B cell (primary cell): ENCODE results near the gene KPNA2. TPM values are rescaled to one million over a fixed set of nuclear protein-coding genes. Genes with fewer than 3 reads are reported as not detected.

ENCODE experiments used
- ATAC-seq: fragments of 200-7000 bp; cut with Tn5 transposase; one replicate; pipeline ENCODE4 v1.10.0; 2021; ENCODE audit warnings: low read depth, mild to moderate bottlenecking, moderate number of reproducible peaks, moderate library complexity
- CTCF ChIA-PET: fragments of 350-600 bp; sonication (Branson Sonifier 250); formaldehyde crosslinking; loops from one replicate; lab custom pipeline; 2021; ENCODE audit warnings: antibody characterized with exemption, inconsistent platforms; lab: Charles Lee
- POLR2A ChIA-PET: fragments of 350-600 bp; sonication (Branson Sonifier 250); formaldehyde crosslinking; loops from one replicate; lab custom pipeline; 2021; ENCODE audit warnings: antibody characterized with exemption; lab: Charles Lee
- DNase-seq: peaks from one replicate; pipeline ENCODE4 v3.0.0; 2013
- H2AFZ ChIP-seq: 2 replicates; pipeline ENCODE4 v1.6.1; 2012; ENCODE audit warnings: mild to moderate bottlenecking, low read depth, low read length; ENCODE audit not compliant: insufficient read depth, poor library complexity, severe bottlenecking
- H3K27ac ChIP-seq, 2 donors: 1 replicate in 1 of 2; 2 replicates in 1 of 2; pipeline ENCODE4 v1.5.1; 2012 to 2013; ENCODE audit warnings: low read length in 2 of 2, mild to moderate bottlenecking in 2 of 2, moderate library complexity in 1 of 2
- H3K27me3 ChIP-seq, 4 experiments: fragments of 200-600 bp in 1 of 4; sonication (generic) in 1 of 4; replicated peaks in 1 of 4; 1 replicate in 2 of 4; 2 replicates in 2 of 4; pipeline versions ENCODE4 v1.6.1 to v1.7.0; 2013 to 2016; ENCODE audit warnings: low read length in 3 of 4, mild to moderate bottlenecking in 2 of 4, mixed read lengths in 1 of 4, moderate library complexity in 1 of 4; ENCODE audit not compliant: insufficient read depth in 4 of 4, control insufficient read depth in 3 of 4; ENCODE audit errors: control extremely low read depth in 1 of 4
- H3K36me3 ChIP-seq, 2 experiments: replicated peaks in 1 of 2; 1 replicate in 1 of 2; 2 replicates in 1 of 2; pipeline versions ENCODE4 v1.6.1 to v1.7.1; 2013; ENCODE audit warnings: low read length in 1 of 2; ENCODE audit not compliant: insufficient read depth in 2 of 2, control insufficient read depth in 1 of 2; ENCODE audit errors: control extremely low read depth in 1 of 2, extremely low read depth in 1 of 2
- H3K4me1 ChIP-seq, 2 donors: fragments of 200-600 bp in 1 of 2; sonication (generic) in 1 of 2; 1 replicate in 1 of 2; 2 replicates in 1 of 2; pipeline versions ENCODE4 v1.5.1 to v1.6.1; 2013 to 2017; ENCODE audit warnings: low read length in 2 of 2; ENCODE audit not compliant: control insufficient read depth in 2 of 2, insufficient read depth in 2 of 2
- H3K4me2 ChIP-seq: replicated peaks from 2 replicates; pipeline ENCODE3; 2012; ENCODE audit warnings: mild to moderate bottlenecking, low read depth, low read length; ENCODE audit not compliant: poor library complexity, severe bottlenecking
- H3K4me3 ChIP-seq, 5 experiments: fragments of 200-600 bp in 1 of 5; sonication (generic) in 1 of 5; 1 replicate in 3 of 5; 2 replicates in 2 of 5; pipeline versions ENCODE4 v1.5.1 to v1.7.0; 2011 to 2016; ENCODE audit warnings: low read length in 4 of 5, mild to moderate bottlenecking in 4 of 5, low read depth in 2 of 5, control low read depth in 1 of 5, moderate library complexity in 1 of 5; ENCODE audit not compliant: insufficient read depth in 1 of 5; ENCODE audit errors: control extremely low read depth in 1 of 5, extremely low read depth in 1 of 5
- H3K79me2 ChIP-seq: fragments of 200-600 bp; sonication (generic); one replicate; pipeline ENCODE4 v1.6.0; 2016; ENCODE audit warnings: low read length; ENCODE audit not compliant: control insufficient read depth, insufficient read depth
- H3K9ac ChIP-seq: fragments of 200-600 bp; sonication (generic); 2 replicates; pipeline ENCODE4 v1.6.1; 2017; ENCODE audit warnings: mild to moderate bottlenecking, low read length, moderate library complexity
- H3K9me3 ChIP-seq, 3 donors: one replicate each; pipeline versions ENCODE4 v1.6.1 to v1.7.1; 2013; ENCODE audit warnings: low read length in 2 of 3; ENCODE audit not compliant: control insufficient read depth in 2 of 3, insufficient read depth in 1 of 3; ENCODE audit errors: control extremely low read depth in 1 of 3
- H4K20me1 ChIP-seq: 2 replicates; pipeline ENCODE4 v1.6.0; 2012; ENCODE audit warnings: mild to moderate bottlenecking, low read length; ENCODE audit not compliant: insufficient read depth, control insufficient read depth, poor library complexity, severe bottlenecking
- H3K27ac Mint-ChIP-seq: one replicate; pipeline ENCODE4 v1.8.0; 2021; ENCODE audit warnings: mixed read lengths
- H3K27me3 Mint-ChIP-seq: one replicate; pipeline ENCODE4 v1.8.0; 2021; ENCODE audit warnings: mixed read lengths
- H3K4me1 Mint-ChIP-seq: one replicate; pipeline ENCODE4 v1.8.0; 2021; ENCODE audit warnings: mixed read lengths
- H3K4me3 Mint-ChIP-seq: one replicate; pipeline ENCODE4 v1.8.0; 2021; ENCODE audit warnings: mixed read lengths
- H3K9me3 Mint-ChIP-seq: one replicate; pipeline ENCODE4 v1.8.0; 2022; ENCODE audit warnings: mixed read lengths; ENCODE audit not compliant: insufficient read depth
- EZH2 ChIP-seq: IDR thresholded peaks from 2 replicates; pipeline ENCODE4 v1.6.1; 2012; ENCODE audit warnings: borderline replicate concordance, low read depth, mild to moderate bottlenecking, moderate library complexity, low read length; ENCODE audit not compliant: insufficient read depth, poor library complexity, severe bottlenecking
- WGBS: methylation state at CpG from one replicate; pipeline ENCODE4 v1.1.5; 2013; ENCODE audit warnings: missing lambda C conversion rate; ENCODE audit not compliant: insufficient coverage; 5-methylcytosine and 5-hydroxymethylcytosine counted together
- intact Hi-C: fragments of 100-400 bp; cut with micrococcal nuclease; formaldehyde crosslinking; loops from one replicate; pipeline ENCODE4 v1.10.0; 2022
- polyA plus RNA-seq: library from polyadenylated mRNA; depleted of rRNA; stranded (reverse); fragments of >200 nt; gene quantifications from 2 replicates; pipeline ENCODE4 v1.2.3, GENCODE V29; 2012
- total RNA-seq, 2 donors: library from RNA; stranded (reverse); fragments of 120-200 nt in 1 of 2; gene quantifications; 1 replicate in 1 of 2; 2 replicates in 1 of 2; pipeline versions ENCODE4 v1.2.3 to v1.2.4, GENCODE V29; 2013 to 2022
- TF ChIP-seq, protein P1 (sequence below): fragments of 200-600 bp; IDR thresholded peaks from one replicate; pipeline ENCODE4 v1.8.0; 2022; ENCODE audit warnings: antibody characterized with exemption, mild to moderate bottlenecking

The KPNA2 gene
- total and polyA plus RNA-seq, 2 donors (not counting 1 experiment from before 2014, with no cell fraction given), result 20.0 to 25.2 TPM

DNA sequence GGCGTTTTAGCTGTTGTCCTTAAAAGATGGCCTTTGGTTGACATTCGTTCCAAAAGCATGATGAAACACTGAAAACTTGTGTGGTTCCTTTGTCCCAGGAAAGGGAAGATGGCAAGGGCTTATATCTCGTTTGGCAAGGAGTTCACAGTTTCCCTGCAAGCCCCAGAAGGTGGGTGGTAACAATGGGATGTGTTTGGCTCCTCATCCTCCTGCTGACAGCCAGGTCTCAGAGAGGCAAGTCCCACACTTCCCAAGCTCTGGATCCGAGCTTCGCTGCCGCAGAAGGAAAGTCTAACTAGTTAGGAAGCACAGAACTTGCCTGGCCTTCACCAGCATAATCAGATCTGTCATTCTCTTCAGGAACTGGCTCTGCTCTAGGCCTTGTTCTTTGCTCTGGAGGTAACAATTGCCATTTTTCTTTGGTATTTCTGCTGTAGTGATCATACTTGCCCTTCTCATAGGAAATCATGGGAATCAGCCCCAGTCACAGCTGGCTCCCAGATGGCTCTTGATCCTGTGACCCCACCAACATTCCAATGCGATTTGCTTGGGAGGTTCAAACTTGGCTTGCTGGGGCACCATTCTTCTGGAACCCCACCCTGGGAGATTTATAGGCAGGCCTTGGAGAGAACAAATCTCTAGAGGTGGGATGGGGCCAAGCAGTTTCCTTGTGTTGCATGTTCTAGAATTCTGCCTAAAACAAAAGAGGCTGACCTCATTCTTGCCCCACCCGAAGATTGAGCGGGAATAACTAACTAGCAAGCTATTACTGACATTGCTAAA, 17.9 kb downstream of the KPNA2 start:
- Mint-ChIP-seq H3K27ac (no peak overlapping the region), H3K9me3 (no peaks in the 10 kb centered on the region), H3K4me1 (no peaks in the 10 kb centered on the region), H3K27me3 (no peaks in the 10 kb centered on the region), H3K4me3 (no peak overlapping the region)
- TF ChIP-seq, protein P1, sequence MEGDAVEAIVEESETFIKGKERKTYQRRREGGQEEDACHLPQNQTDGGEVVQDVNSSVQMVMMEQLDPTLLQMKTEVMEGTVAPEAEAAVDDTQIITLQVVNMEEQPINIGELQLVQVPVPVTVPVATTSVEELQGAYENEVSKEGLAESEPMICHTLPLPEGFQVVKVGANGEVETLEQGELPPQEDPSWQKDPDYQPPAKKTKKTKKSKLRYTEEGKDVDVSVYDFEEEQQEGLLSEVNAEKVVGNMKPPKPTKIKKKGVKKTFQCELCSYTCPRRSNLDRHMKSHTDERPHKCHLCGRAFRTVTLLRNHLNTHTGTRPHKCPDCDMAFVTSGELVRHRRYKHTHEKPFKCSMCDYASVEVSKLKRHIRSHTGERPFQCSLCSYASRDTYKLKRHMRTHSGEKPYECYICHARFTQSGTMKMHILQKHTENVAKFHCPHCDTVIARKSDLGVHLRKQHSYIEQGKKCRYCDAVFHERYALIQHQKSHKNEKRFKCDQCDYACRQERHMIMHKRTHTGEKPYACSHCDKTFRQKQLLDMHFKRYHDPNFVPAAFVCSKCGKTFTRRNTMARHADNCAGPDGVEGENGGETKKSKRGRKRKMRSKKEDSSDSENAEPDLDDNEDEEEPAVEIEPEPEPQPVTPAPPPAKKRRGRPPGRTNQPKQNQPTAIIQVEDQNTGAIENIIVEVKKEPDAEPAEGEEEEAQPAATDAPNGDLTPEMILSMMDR, result no peak
- no peak for TF ChIP-seq EZH2
- H3K79me2 ChIP-seq, result no peaks in the 10 kb centered on the region
- intact Hi-C loops, result no loop called here
- ChIA-PET POLR2A (no interaction called here), CTCF (interaction anchor here (0.6 kb wide), 1 partner anchor 386 kb away, joined by 3 read pairs; no protein-coding TSS in a partner anchor)
- H3K27me3 ChIP-seq, result no peaks in the 10 kb centered on the region
- H3K9ac ChIP-seq, result no peak overlapping the region
- H3K36me3 ChIP-seq, result no peaks in the 10 kb centered on the region
- no peaks in the 10 kb centered on the region for H4K20me1 ChIP-seq
- DNase-seq (no peak), ATAC-seq (no peak)
- WGBS, result 84% methylated on average over 6 of the region's 9 CpGs
- H3K4me1 ChIP-seq, result no peaks in the 10 kb centered on the region
- H3K27ac ChIP-seq, result no peak overlapping the region
- H3K4me2 ChIP-seq, result no peak overlapping the region
- H3K9me3 ChIP-seq, result no peaks in the 10 kb centered on the region
- no peak overlapping the region for H3K4me3 ChIP-seq
- no peak overlapping the region for H2AFZ ChIP-seq

- Histone ChIP-seq H3K79me2 (no peaks in the 10 kb centered on the region), H3K36me3 (no peaks in the 10 kb centered on the region), H3K4me3 (no peak overlapping the region), H2AFZ (no peak overlapping the region), H3K9ac (no peak overlapping the region), H4K20me1 (no peaks in the 10 kb centered on the region), H3K27me3 (no peaks in the 10 kb centered on the region), H3K9me3 (no peaks in the 10 kb centered on the region), H3K4me1 (no peaks in the 10 kb centered on the region), H3K4me2 (no peak overlapping the region), H3K27ac (no peak overlapping the region)
- CTCF ChIA-PET, result no interaction called here
- Mint-ChIP-seq H3K27ac (no peak overlapping the region), H3K4me1 (no peaks in the 10 kb centered on the region), H3K27me3 (no peaks in the 10 kb centered on the region), H3K4me3 (no peak overlapping the region), H3K9me3 (no peaks in the 10 kb centered on the region)
- no peak for TF ChIP-seq EZH2
- TF ChIP-seq, protein P1, result no peak
- 66% methylated on average over 5 of the region's 11 CpGs for WGBS
- intact Hi-C loops, result no loop called here
- DNase-seq, result no peak
- ATAC-seq, result no peak
- POLR2A ChIA-PET, result no interaction called here
Observed at GRCh38 chr17:68054296-68054900, 18.9 kb downstream of the KPNA2 start.
